ENCODE data around the gene NTM. TPM values are rescaled to one million over a fixed set of nuclear protein-coding genes. Genes with fewer than 3 reads are reported as not detected.
"Not testable (repeated sequence)": the region's sequence is repeated elsewhere in the genome, so short reads cannot be mapped to it uniquely, and the experiment has no call there.

The NTM gene
- total and polyA plus RNA-seq, 12 donors: 0.43 to 3.0 (median 1.3) TPM

- peak overlapping the region in 5 of 10 donors; percentile 1 to 75 (median 39) for H3K27ac ChIP-seq
- WGBS, 2 donors: 0 to 1% methylated on average over 83 to 105 of the region's 105 CpGs
- ATAC-seq: peak in 4 of 8 donors; percentile 9 to 70 (median 24)
- no peak for DNase-seq
- peaks cover 0 to 5% (median 0%) of the 10 kb centered on the region in 9 donors for H3K4me1 ChIP-seq
- H3K27me3 ChIP-seq: peaks cover 0 to 87% (median 64%) of the 10 kb centered on the region in 7 donors
- H3K9me3 ChIP-seq: no peaks in the 10 kb centered on the region
- TF ChIP-seq CTCF (IDR thresholded peaks at IDR 0.05): no peak
- H3K4me3 ChIP-seq: peak overlapping the region in 9 of 10 donors; percentile 31 to 53 (median 51)
- intact Hi-C loops (cut with DNase I): loop anchor here in 2 of 10 donors (5.0 kb wide), 2 partner anchors 163 to 202 kb away; no protein-coding TSS in a partner anchor
- H3K36me3 ChIP-seq: no peaks in the 10 kb centered on the region
Observed at GRCh38 chr11:131910523-131911387, 540.3 kb downstream of the NTM start.

DNA sequence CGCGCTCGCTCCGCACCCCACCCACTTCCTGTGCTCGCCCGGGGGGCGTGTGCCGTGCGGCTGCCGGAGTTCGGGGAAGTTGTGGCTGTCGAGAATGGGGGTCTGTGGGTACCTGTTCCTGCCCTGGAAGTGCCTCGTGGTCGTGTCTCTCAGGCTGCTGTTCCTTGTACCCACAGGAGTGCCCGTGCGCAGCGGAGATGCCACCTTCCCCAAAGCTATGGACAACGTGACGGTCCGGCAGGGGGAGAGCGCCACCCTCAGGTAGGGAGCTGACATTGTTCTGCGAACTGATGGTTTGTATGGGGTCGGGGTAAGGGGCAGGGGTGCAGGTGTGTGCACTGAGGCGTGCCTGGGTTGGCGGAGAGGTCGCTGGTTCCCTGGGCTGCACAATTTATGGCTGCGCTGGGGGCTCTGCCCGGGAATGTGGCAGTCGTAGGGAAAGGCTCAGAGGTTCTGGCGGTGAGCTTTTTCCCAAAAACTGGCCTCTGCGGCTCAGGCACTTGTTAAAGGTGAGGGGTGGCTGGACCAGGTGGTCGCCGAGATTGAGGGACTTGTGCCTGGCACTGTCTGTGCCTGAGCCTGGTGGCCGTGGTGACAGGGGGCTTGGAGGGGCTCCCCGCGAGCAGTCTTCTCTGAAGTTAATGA lies 541.1 kb downstream of the NTM start:
- Histone ChIP-seq H3K27me3 (peaks cover 0 to 80% (median 64%) of the 10 kb centered on the region in 7 donors), H3K4me3 (peak overlapping the region in 9 of 10 donors; percentile 31 to 53 (median 51)), H3K27ac (peak overlapping the region in 2 of 10 donors; percentile 39 to 75)
- 16% methylated on average over 33 to 34 of the region's 36 CpGs for WGBS, 2 donors
- peak in 6 of 9 donors; percentile 26 to 39 (median 32) for TF ChIP-seq CTCF (IDR thresholded peaks at IDR 0.05)
- not testable (repeated sequence) for H3K36me3 ChIP-seq, H3K4me1 ChIP-seq, H3K9me3 ChIP-seq, DNase-seq
- ATAC-seq: peak in 6 of 8 donors; percentile 34 to 64 (median 55)
- intact Hi-C loops (cut with DNase I): loop anchor here in 2 of 10 donors (5.0 kb wide), 2 partner anchors 164 to 201 kb away; no protein-coding TSS in a partner anchor

DNA sequence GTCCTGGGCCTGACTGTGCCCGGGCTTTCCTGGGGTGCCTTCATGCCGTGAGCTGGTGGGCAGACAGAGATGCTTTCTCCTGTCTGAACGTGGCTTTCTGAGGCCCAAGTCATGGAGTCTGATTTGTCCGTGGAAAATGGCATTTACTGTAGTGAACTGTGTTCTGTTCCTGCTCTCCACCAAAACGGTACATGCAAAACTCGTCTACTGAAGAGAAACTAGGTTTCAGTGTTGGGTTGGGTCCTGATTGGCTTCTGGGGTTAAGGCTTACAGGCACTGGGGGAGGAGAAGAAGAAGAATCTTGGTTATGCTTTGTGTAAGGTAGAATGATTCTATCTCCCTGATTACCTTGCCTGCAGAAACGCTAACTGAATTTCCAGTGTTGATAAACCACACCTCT lies 541.7 kb downstream of the NTM start:
- peak overlapping the region in 2 of 10 donors; percentile 53 for H3K4me3 ChIP-seq
- intact Hi-C loops (cut with DNase I): loop anchor here in 2 of 10 donors (5.0 kb wide), 2 partner anchors 165 to 200 kb away; no protein-coding TSS in a partner anchor
- H3K9me3 ChIP-seq: no peaks in the 10 kb centered on the region
- ATAC-seq (no peak), DNase-seq (no peak)
- H3K36me3 ChIP-seq: no peaks in the 10 kb centered on the region
- TF ChIP-seq CTCF (IDR thresholded peaks at IDR 0.05): no peak
- H3K27ac ChIP-seq: no peak overlapping the region
- peaks cover 0 to 5% (median 0%) of the 10 kb centered on the region in 9 donors for H3K4me1 ChIP-seq
- WGBS, 2 donors: 69 to 74% methylated on average over 7 of the region's 7 CpGs
- peaks cover 0 to 73% (median 59%) of the 10 kb centered on the region in 7 donors for H3K27me3 ChIP-seq

GRCh38 chr11:131913267-131913666 lies 542.9 kb downstream of the NTM start:
- ATAC-seq (no peak), DNase-seq (no peak)
- no peak overlapping the region for H3K27ac ChIP-seq
- peaks cover 0 to 5% (median 0%) of the 10 kb centered on the region in 9 donors for H3K4me1 ChIP-seq
- WGBS, 2 donors: 56 to 75% methylated on average over 4 of the region's 4 CpGs
- H3K4me3 ChIP-seq: no peak overlapping the region
- H3K27me3 ChIP-seq: peaks cover 0 to 63% (median 50%) of the 10 kb centered on the region in 7 donors
- intact Hi-C loops (cut with DNase I): loop anchor here in 2 of 10 donors (5.0 kb wide), 2 partner anchors 166 to 199 kb away; no protein-coding TSS in a partner anchor
- no peaks in the 10 kb centered on the region for H3K9me3 ChIP-seq
- TF ChIP-seq CTCF (IDR thresholded peaks at IDR 0.05): no peak
- H3K36me3 ChIP-seq: no peaks in the 10 kb centered on the region
